Lower leg skin (tissue), 3 donors: ENCODE results near the gene FGFR2.

ENCODE experiments used
- CTCF ChIP-seq, 3 donors: fragments of 450-650 bp; IDR thresholded peaks; one replicate each; pipeline ENCODE4 v1.5.1; 2016; ENCODE audit warnings: antibody characterized with exemption in 3 of 3, mild to moderate bottlenecking in 3 of 3, moderate library complexity in 2 of 3
- POLR2A ChIP-seq, 2 donors: fragments of 450-650 bp; IDR thresholded peaks; one replicate each; pipeline ENCODE4 v1.6.1; 2016 to 2017; ENCODE audit warnings: antibody characterized with exemption in 2 of 2, mild to moderate bottlenecking in 1 of 2, moderate library complexity in 1 of 2

DNA sequence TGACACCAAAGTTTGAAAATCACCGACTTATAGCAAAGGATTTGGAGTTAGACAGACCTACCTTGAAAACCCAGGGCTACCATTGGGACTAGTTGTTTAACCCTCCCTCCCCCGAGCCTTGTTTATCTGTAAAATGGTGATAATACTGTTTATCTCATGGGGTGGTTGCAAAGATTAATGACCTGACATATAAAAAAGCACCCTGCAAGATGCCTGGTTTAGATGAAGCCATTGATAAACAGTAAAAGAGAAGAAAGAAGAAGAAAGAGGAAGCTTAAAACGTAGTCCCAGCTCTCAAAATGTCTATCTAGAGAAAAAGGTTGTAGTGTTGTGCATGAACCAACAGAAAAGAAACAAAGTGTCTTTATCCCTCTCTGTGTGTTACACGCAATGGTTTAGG, 145.7 kb downstream of the FGFR2 start:
- TF ChIP-seq CTCF (IDR thresholded peaks at IDR 0.05) (no peak), POLR2A (IDR thresholded peaks at IDR 0.05) (no peak)
